ENCODE results near the gene JAG1. TPM values are rescaled to one million over a fixed set of nuclear protein-coding genes. Genes with fewer than 3 reads are reported as not detected.

Gene JAG1
- polyA plus RNA-seq, 4 donors: 6.3 to 63.7 (median 15.7) TPM

DNA sequence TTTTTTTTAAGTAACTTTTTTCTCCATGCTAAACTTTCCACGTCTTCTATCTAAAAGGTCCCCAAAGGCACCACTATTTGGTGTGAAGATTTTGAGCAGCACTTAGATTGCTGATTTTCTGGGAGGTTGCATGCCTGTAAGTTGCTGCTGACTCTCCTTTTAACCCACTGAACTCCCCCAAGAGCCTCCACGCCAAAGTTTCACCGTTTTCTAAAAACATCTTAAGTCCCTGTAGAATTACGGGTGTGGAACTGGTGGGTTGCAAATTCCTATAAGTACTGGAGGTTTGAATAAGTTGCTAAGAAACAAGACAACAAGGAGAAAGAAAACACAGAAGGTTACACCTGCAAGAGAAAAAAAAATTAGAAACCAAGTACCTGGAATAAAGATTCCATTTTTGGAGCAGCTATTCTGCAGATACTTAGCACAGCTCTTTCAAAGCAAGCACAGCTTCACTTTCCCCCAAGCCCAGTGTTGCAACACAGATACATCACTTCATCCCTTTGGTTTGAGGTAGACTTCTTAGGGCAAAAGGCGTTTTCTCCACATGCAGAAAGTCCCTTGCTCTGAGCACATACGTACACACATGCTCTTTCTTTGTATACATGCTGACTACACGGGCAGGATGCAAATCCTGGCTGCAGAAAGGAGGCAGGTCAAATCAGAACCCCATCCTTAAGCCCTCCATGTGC, 5.0 kb downstream of the JAG1 start:
- Histone ChIP-seq H3K4me1 (ENCODE audit: control insufficient read depth in 3 of 3, insufficient read depth in 2 of 3, low read depth in 1 of 3, low read length in 2 of 3) (peaks cover 5 to 35% (median 14%) of the 10 kb centered on the region in 3 donors), H3K27ac (ENCODE audit: low read depth in 1 of 3, low read length in 2 of 3) (no peak overlapping the region)
- WGBS, 3 donors: 78 to 95% (median 84%) methylated on average over 7 of the region's 7 CpGs

GRCh38 chr20:10667560-10668167, 6.1 kb downstream of the JAG1 start:
- 83 to 91% (median 88%) methylated on average over 6 of the region's 6 CpGs for WGBS, 3 donors
- Histone ChIP-seq H3K36me3 (ENCODE audit: control insufficient read depth in 3 of 3, insufficient read depth in 2 of 3, low read depth in 1 of 3, low read length in 3 of 3) (peaks cover 4 to 72% (median 7%) of the 10 kb centered on the region in 3 donors), H3K4me1 (ENCODE audit: control insufficient read depth in 3 of 3, insufficient read depth in 2 of 3, low read depth in 1 of 3, low read length in 2 of 3) (peaks cover 5 to 41% (median 14%) of the 10 kb centered on the region in 3 donors), H3K4me3 (ENCODE audit: low read depth in 1 of 3, low read length in 3 of 3) (no peak overlapping the region), H3K9me3 (ENCODE audit: control insufficient read depth in 2 of 2, insufficient read depth in 1 of 2, low read depth in 1 of 2, low read length in 1 of 2) (no peaks in the 10 kb centered on the region), H3K27ac (ENCODE audit: low read depth in 1 of 3, low read length in 2 of 3) (peak overlapping the region in 1 of 3 donors; percentile 14), H3K27me3 (ENCODE audit: control insufficient read depth in 3 of 3, insufficient read depth in 3 of 3, low read length in 3 of 3) (no peaks in the 10 kb centered on the region)
- FAIRE-seq (no peak), DNase-seq (no peak)

More for the DNA sequence above, 5.0 kb downstream of the JAG1 start:
- peaks cover under 1 to 64% (median 4%) of the 10 kb centered on the region in 3 donors for H3K36me3 ChIP-seq (ENCODE audit: control insufficient read depth in 3 of 3, insufficient read depth in 2 of 3, low read depth in 1 of 3, low read length in 3 of 3)
- DNase-seq (no peak), FAIRE-seq (no peak)
- H3K27me3 ChIP-seq (ENCODE audit: control insufficient read depth in 3 of 3, insufficient read depth in 3 of 3, low read length in 3 of 3): no peaks in the 10 kb centered on the region
- H3K4me3 ChIP-seq (ENCODE audit: low read depth in 1 of 3, low read length in 3 of 3): no peak overlapping the region
- no peaks in the 10 kb centered on the region for H3K9me3 ChIP-seq (ENCODE audit: control insufficient read depth in 2 of 2, insufficient read depth in 1 of 2, low read depth in 1 of 2, low read length in 1 of 2)

DNA sequence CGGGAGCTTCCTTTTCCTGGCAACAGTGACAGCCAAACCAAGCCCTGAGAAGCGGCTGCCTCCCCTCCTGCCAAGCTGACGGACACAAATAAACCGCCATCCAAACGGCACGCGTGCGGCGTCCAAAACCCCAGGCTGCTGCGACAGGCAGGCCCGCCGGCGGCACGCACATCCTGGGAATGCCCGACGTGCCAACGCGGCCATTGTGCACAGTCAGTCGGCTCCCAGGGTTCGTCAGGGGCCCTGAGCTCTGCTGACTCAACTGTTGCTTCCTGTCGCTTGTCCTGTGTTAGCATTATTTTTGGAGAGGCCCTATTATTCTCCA, 6.8 kb downstream of the JAG1 start:
- Histone ChIP-seq H3K27me3 (ENCODE audit: control insufficient read depth in 3 of 3, insufficient read depth in 3 of 3, low read length in 3 of 3) (no peaks in the 10 kb centered on the region), H3K36me3 (ENCODE audit: control insufficient read depth in 3 of 3, insufficient read depth in 2 of 3, low read depth in 1 of 3, low read length in 3 of 3) (peaks cover 4 to 73% (median 12%) of the 10 kb centered on the region in 3 donors), H3K4me3 (ENCODE audit: low read depth in 1 of 3, low read length in 3 of 3) (no peak overlapping the region), H3K27ac (ENCODE audit: low read depth in 1 of 3, low read length in 2 of 3) (peak overlapping the region in 1 of 3 donors; percentile 64), H3K9me3 (ENCODE audit: control insufficient read depth in 2 of 2, insufficient read depth in 1 of 2, low read depth in 1 of 2, low read length in 1 of 2) (no peaks in the 10 kb centered on the region), H3K4me1 (ENCODE audit: control insufficient read depth in 3 of 3, insufficient read depth in 2 of 3, low read depth in 1 of 3, low read length in 2 of 3) (peaks cover 5 to 41% (median 14%) of the 10 kb centered on the region in 3 donors)
- DNase-seq: no peak
- no peak for FAIRE-seq
- WGBS, 3 donors: 70 to 94% (median 92%) methylated on average over 21 of the region's 21 CpGs

GRCh38 chr20:10666221-10667076, 7.3 kb downstream of the JAG1 start:
- H3K36me3 ChIP-seq (ENCODE audit: control insufficient read depth in 3 of 3, insufficient read depth in 2 of 3, low read depth in 1 of 3, low read length in 3 of 3): peaks cover 4 to 72% (median 13%) of the 10 kb centered on the region in 3 donors
- no peaks in the 10 kb centered on the region for H3K9me3 ChIP-seq (ENCODE audit: control insufficient read depth in 2 of 2, insufficient read depth in 1 of 2, low read depth in 1 of 2, low read length in 1 of 2)
- H3K4me1 ChIP-seq (ENCODE audit: control insufficient read depth in 3 of 3, insufficient read depth in 2 of 3, low read depth in 1 of 3, low read length in 2 of 3): peaks cover 5 to 41% (median 14%) of the 10 kb centered on the region in 3 donors
- no peak overlapping the region for H3K4me3 ChIP-seq (ENCODE audit: low read depth in 1 of 3, low read length in 3 of 3)
- no peak for DNase-seq
- WGBS, 3 donors: 74 to 82% (median 76%) methylated on average over 7 of the region's 7 CpGs
- no peaks in the 10 kb centered on the region for H3K27me3 ChIP-seq (ENCODE audit: control insufficient read depth in 3 of 3, insufficient read depth in 3 of 3, low read length in 3 of 3)
- FAIRE-seq: no peak
- peak overlapping the region in 1 of 3 donors; percentile 64 for H3K27ac ChIP-seq (ENCODE audit: low read depth in 1 of 3, low read length in 2 of 3)

- Histone ChIP-seq H3K4me1 (ENCODE audit: control insufficient read depth in 3 of 3, insufficient read depth in 2 of 3, low read depth in 1 of 3, low read length in 2 of 3) (peaks cover 5 to 39% (median 14%) of the 10 kb centered on the region in 3 donors), H3K27me3 (ENCODE audit: control insufficient read depth in 3 of 3, insufficient read depth in 3 of 3, low read length in 3 of 3) (no peaks in the 10 kb centered on the region), H3K9me3 (ENCODE audit: control insufficient read depth in 2 of 2, insufficient read depth in 1 of 2, low read depth in 1 of 2, low read length in 1 of 2) (no peaks in the 10 kb centered on the region), H3K36me3 (ENCODE audit: control insufficient read depth in 3 of 3, insufficient read depth in 2 of 3, low read depth in 1 of 3, low read length in 3 of 3) (peaks cover 4 to 74% (median 18%) of the 10 kb centered on the region in 3 donors), H3K4me3 (ENCODE audit: low read depth in 1 of 3, low read length in 3 of 3) (no peak overlapping the region), H3K27ac (ENCODE audit: low read depth in 1 of 3, low read length in 2 of 3) (no peak overlapping the region)
- FAIRE-seq (no peak), DNase-seq (no peak)
- WGBS, 3 donors: 66 to 74% (median 73%) methylated on average over 6 of the region's 6 CpGs
Measured at GRCh38 chr20:10665791-10666190, 8.0 kb downstream of the JAG1 start.

DNA sequence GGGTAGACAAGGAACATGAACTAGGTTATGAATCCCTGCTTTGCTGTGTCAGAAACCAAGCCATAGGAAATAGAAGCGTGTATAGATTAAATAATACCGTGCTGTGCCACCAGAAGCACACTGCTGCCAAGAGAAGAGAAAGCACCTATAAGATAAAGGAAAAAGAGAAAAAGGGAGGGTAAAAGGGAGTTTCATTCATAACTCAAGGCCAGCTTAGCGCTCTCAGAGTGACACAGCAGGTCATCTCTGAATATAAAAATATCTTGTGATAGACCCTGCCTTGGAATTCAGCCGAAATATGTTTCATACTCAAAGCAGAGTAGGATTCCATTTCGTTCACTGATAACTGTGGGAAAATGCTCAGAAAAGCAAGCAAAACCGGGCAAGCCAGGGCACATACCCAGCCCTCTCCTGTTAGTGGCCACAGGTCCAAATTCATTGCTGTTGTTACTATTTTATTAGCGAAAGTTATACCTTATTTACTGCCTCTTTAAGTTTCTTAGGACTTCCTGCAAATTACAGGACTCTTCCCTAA, 8.7 kb downstream of the JAG1 start:
- Histone ChIP-seq H3K9me3 (ENCODE audit: control insufficient read depth in 2 of 2, insufficient read depth in 1 of 2, low read depth in 1 of 2, low read length in 1 of 2) (no peaks in the 10 kb centered on the region), H3K4me3 (ENCODE audit: low read depth in 1 of 3, low read length in 3 of 3) (no peak overlapping the region), H3K27ac (ENCODE audit: low read depth in 1 of 3, low read length in 2 of 3) (no peak overlapping the region), H3K4me1 (ENCODE audit: control insufficient read depth in 3 of 3, insufficient read depth in 2 of 3, low read depth in 1 of 3, low read length in 2 of 3) (peaks cover 5 to 35% (median 12%) of the 10 kb centered on the region in 3 donors), H3K27me3 (ENCODE audit: control insufficient read depth in 3 of 3, insufficient read depth in 3 of 3, low read length in 3 of 3) (no peaks in the 10 kb centered on the region), H3K36me3 (ENCODE audit: control insufficient read depth in 3 of 3, insufficient read depth in 2 of 3, low read depth in 1 of 3, low read length in 3 of 3) (peaks cover 4 to 76% (median 22%) of the 10 kb centered on the region in 3 donors)
- FAIRE-seq: no peak
- DNase-seq: no peak
- WGBS, 3 donors: 53 to 61% (median 53%) methylated on average over 7 of the region's 7 CpGs

DNA sequence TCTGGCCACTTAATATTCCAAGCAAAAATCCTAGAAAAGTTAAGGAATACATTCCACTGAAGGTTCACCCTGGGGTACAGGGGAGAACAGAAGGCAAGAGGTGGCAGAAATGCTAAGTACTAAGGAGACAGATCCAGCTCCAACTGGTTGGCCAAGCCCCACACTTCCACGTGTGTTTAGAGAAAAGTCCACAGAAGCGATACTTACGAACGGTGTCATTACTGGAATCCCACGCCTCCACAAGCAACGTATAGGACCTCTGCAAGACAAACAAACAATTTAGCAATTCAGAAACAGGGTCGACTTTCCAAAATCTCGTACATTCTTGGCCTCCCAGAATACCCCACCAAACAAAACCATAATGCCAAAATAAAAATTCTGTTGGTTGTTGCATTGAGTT, 10.0 kb downstream of the JAG1 start:
- Histone ChIP-seq H3K36me3 (ENCODE audit: control insufficient read depth in 3 of 3, insufficient read depth in 2 of 3, low read depth in 1 of 3, low read length in 3 of 3) (peaks cover 4 to 73% (median 22%) of the 10 kb centered on the region in 3 donors), H3K27me3 (ENCODE audit: control insufficient read depth in 3 of 3, insufficient read depth in 3 of 3, low read length in 3 of 3) (no peaks in the 10 kb centered on the region), H3K27ac (ENCODE audit: low read depth in 1 of 3, low read length in 2 of 3) (no peak overlapping the region), H3K4me3 (ENCODE audit: low read depth in 1 of 3, low read length in 3 of 3) (no peak overlapping the region), H3K4me1 (ENCODE audit: control insufficient read depth in 3 of 3, insufficient read depth in 2 of 3, low read depth in 1 of 3, low read length in 2 of 3) (peaks cover 5 to 29% (median 8%) of the 10 kb centered on the region in 3 donors), H3K9me3 (ENCODE audit: control insufficient read depth in 2 of 2, insufficient read depth in 1 of 2, low read depth in 1 of 2, low read length in 1 of 2) (no peaks in the 10 kb centered on the region)
- WGBS, 3 donors: 64 to 65% (median 64%) methylated on average over 8 of the region's 8 CpGs
- DNase-seq (peak in 1 of 2 donors; percentile 51), FAIRE-seq (no peak)

All from small intestine (tissue), 7 donors.